ENCODE measurements around the gene CCDC80.
A peak's percentile ranks its signal among the peaks of the same experiment; 100 is the strongest.
"Not testable (repeated sequence)": the region's sequence is repeated elsewhere in the genome, so short reads cannot be mapped to it uniquely, and the experiment has no call there.

The CCDC80 gene

DNA sequence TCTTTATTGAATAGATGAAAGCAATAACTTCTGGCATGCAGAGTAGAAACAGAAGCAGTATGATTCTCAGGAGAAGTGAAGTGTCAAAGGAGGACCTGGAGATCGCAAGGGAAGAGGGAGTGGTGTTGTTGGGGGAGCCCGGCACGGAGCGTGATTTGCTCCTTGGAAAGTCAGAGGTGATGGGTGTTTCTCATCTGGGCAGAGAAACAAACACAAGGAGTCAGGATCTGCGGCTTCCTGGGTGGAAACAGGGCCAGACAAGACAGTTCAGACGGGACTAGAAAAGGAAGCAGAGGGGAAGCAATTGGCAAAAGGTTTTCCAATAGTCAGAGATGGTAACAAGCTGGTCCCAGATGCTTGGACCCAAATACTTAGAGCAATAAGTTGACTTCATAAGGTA is 34.4 kb upstream of the CCDC80 start:
- no peak overlapping the region for H3K27ac ChIP-seq
- TF ChIP-seq, protein P1, sequence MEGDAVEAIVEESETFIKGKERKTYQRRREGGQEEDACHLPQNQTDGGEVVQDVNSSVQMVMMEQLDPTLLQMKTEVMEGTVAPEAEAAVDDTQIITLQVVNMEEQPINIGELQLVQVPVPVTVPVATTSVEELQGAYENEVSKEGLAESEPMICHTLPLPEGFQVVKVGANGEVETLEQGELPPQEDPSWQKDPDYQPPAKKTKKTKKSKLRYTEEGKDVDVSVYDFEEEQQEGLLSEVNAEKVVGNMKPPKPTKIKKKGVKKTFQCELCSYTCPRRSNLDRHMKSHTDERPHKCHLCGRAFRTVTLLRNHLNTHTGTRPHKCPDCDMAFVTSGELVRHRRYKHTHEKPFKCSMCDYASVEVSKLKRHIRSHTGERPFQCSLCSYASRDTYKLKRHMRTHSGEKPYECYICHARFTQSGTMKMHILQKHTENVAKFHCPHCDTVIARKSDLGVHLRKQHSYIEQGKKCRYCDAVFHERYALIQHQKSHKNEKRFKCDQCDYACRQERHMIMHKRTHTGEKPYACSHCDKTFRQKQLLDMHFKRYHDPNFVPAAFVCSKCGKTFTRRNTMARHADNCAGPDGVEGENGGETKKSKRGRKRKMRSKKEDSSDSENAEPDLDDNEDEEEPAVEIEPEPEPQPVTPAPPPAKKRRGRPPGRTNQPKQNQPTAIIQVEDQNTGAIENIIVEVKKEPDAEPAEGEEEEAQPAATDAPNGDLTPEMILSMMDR (conservative IDR thresholded peaks at IDR 0.05): no peak

DNA sequence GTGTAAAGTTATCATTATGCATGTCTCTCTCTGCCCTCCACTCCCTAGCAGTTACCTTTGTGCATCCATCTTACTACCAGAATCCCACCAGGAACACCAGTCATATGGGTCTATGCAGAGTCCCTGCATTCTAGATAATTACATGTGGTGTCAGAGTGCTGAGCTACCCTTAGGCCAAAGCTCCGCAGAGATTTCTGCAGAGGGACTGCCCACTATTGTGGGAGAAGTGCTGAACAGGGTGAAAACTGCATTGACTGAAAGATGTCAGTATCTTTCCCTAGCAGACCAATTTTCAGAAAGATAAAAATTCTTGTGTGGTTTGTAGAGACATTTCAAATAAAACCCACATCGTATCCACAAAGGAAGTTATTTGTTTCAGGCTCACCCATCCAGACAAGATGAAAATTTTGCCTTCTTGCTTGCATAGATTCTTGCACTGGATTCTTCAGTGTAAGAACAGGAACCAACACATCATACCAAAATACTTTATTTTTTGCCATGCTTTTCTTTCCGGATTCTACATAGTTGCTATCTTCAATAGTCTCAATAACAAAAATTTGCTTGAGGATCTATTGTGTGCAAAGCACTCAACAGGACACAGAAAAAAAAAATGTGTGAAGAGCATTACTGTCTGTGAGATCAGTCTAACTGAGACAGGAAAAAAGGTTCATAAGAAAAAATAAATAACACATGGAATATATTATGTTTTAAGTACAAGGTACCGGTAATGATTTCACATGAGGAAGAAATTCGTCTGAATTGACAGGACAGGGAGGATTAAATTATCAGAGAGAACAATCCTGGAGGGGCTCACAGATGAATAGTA is 32.0 kb upstream of the CCDC80 start:
- no peak overlapping the region for H3K27ac ChIP-seq
- TF ChIP-seq, protein P1 (conservative IDR thresholded peaks at IDR 0.05): no peak

DNA sequence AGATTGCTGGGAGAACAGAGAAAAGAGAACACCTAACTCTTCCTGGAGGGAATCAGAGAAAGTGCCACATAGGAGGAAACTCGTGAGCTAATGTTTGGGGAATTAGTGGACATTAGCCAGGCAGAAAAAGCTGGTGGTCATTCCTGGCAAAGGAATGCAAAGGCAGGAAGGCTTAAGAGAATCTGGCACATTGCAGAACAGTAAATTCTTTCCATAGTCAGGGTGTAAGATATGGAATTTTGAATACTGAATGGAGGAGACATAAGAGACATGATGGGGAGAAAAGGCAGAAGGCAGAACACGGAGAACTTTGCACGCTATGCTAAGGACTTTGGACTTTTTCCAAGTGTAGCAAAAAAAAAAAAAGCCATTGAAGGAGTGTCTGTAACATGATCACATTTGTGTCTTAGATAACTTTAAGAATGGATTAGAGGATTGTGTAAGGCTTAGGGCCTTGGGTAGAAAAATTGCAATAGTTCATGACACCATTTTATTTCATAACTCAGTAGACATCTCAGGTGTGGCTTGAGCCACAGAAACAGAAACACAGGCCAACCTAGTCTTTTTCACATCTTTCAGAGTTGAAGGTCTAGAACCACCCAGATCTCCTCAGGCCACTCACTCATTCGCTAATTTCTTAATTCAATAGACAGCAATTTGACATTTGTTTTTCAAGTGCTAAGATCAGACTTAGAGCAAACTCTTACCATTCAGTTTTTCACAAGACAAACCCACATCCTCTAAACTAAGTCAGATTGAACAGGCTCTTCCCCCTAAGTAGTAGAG is 31.2 kb upstream of the CCDC80 start:
- TF ChIP-seq, protein P1 (conservative IDR thresholded peaks at IDR 0.05): no peak
- H3K27ac ChIP-seq: no peak overlapping the region

DNA sequence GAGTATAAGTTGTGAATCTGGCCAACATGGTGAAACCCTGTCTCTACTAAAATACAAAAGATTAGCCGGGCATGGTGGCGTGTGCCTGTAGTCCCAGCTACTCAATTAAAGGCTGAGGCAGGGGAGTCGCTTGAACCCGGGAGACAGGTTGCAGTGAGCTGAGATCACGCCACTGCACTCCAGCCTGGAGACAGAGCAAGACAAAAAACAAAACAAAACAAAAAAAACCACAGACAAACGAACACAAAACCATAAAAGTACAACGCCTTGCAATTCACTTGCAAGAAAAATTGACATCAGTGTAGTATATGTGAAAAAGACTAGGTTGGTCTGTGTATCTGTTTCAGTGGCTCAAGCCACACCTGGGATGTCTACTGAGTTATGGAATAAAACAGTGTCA is 29.9 kb upstream of the CCDC80 start:
- TF ChIP-seq, protein P1 (conservative IDR thresholded peaks at IDR 0.05): no peak
- no peak overlapping the region for H3K27ac ChIP-seq

DNA sequence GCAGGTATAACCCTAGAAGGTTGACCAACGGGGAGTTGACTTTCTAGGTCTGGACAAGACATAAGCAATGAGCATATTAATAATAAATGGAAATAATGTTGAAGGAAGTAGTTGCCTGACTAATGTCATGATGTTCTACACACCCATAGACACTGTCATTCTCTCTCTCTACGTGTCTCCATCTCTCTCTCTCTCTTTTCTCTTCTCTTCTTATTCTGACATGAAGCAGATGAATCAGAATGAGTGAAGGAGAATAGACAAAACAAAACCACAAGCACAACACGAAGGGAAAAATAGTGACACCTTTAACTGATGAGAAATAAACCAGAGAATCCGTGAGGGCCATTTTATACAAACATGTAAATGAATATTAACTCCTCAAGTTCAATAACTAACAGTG is 26.7 kb upstream of the CCDC80 start:
- TF ChIP-seq, protein P1 (conservative IDR thresholded peaks at IDR 0.05): no peak
- H3K27ac ChIP-seq: no peak overlapping the region

DNA sequence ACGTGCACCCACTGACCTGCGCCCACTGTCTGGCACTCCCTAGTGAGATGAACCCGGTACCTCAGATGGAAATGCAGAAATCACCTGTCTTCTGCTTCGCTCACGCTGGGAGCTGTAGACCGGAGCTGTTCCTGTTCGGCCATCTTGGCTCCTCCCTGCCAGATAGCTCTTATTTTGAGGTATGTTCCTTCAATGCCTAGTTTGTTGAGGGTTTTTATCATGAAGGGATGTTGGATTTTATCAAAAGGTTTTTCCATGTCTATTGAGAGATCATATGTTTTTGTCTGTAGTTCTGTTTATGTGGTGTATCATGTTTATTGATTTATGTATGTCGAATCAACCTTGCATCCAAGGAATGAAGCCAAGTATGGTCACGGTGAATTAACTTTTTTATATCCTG is 24.1 kb upstream of the CCDC80 start:
- not testable (repeated sequence) for H3K27ac ChIP-seq

DNA sequence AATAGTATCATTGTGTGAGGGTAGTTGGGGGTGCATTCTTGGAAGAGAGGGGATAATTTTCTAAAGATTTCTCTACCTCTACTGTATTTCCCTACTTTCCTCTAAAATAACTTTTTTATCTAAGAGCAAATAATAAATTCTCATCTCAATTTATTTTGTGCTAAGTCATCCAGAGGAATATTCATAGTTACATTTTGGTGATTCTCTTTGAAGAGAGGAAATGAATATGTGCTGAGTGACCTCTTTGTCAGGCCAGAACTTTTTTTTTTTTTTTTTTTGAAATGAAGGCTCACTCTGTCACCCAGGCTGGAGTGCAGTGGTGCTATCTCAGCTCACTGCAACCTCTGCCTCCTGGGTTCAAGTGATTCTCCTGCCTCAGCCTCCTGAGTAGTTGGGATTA is 15.1 kb upstream of the CCDC80 start:
- no peak overlapping the region for H3K27ac ChIP-seq
- TF ChIP-seq, protein P1 (conservative IDR thresholded peaks at IDR 0.05): no peak

DNA sequence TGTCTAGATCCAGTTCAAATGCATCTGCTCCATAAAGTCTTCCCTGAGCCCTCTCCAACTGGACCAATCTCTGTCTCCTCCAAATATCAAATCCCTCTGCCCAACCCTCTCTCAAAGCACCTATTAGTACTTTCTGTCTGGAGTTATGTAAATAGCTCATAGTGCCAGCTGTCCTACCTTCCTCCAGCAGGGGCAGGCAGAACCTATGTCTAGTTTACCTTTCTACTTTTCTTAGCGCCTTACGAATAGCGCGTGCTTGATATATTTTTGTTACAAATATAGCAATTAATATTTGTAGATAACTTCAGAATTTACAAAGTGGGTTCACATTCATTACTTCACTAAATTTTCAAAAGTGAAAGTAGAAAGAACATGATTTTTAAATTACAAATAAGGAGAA is 14.0 kb upstream of the CCDC80 start:
- TF ChIP-seq, protein P1 (conservative IDR thresholded peaks at IDR 0.05): peak; percentile 57
- H3K27ac ChIP-seq: no peak overlapping the region
